A549 (cell line): ENCODE measurements around the gene SBF2. TPM values are rescaled to one million over a fixed set of nuclear protein-coding genes. Genes with fewer than 3 reads are reported as not detected.
A peak's percentile ranks its signal among the peaks of the same experiment; 100 is the strongest.

Experiments used
- ATAC-seq, 2 experiments: fragments of 200-7000 bp in 1 of 2; fragments of >200 bp in 1 of 2; cut with Nextera tagmentation in 1 of 2; cut with Tn5 transposase in 1 of 2; 3 replicates each; pipeline versions ENCODE4 v1.8.0 to v1.9.1; 2018 to 2020; ENCODE audit warnings: mild to moderate bottlenecking in 1 of 2, moderate library complexity in 1 of 2
- CTCF ChIA-PET: fragments of 300-600 bp; sonication (Branson Sonifier 250); formaldehyde crosslinking; extraction: SDS; loops from one replicate; lab custom pipeline; 2021; ENCODE audit warnings: antibody characterized with exemption, inconsistent platforms; lab: Yijun Ruan, JAX
- POLR2A ChIA-PET: fragments of 350-600 bp; formaldehyde crosslinking; extraction: SDS; loops from one replicate; lab custom pipeline; 2021; ENCODE audit warnings: antibody characterized with exemption, inconsistent platforms; lab: Yijun Ruan, JAX
- DNase-seq, 2 experiments: peaks; one replicate each; pipeline versions ENCODE4 v3.0.0 to v3.0.0-alpha.2; 2011 to 2016; ENCODE audit warnings: low read depth in 1 of 2, low spot score in 1 of 2
- FAIRE-seq: peaks from 2 replicates; lab custom pipeline; 2011; peaks lifted over from hg19 to GRCh38; lab: Jason Lieb, UNC
- H3K27ac ChIP-seq, 2 experiments: fragments of >200 bp; sonication (Bioruptor Twin); formaldehyde crosslinking; 3 replicates each; pipeline ENCODE4 v1.5.1; 2016 to 2017
- H3K4me1 ChIP-seq: fragments of >200 bp; sonication (Bioruptor Twin); formaldehyde crosslinking; 3 replicates; pipeline ENCODE4 v1.6.1; 2016
- H3K4me2 ChIP-seq: fragments of >200 bp; sonication (Bioruptor Twin); formaldehyde crosslinking; 3 replicates; pipeline ENCODE4 v1.6.1; 2016
- H3K4me3 ChIP-seq: fragments of >200 bp; sonication (Bioruptor Twin); formaldehyde crosslinking; 3 replicates; pipeline ENCODE4 v1.5.1; 2016
- H3K9me3 ChIP-seq: fragments of >200 bp; sonication (Bioruptor Twin); formaldehyde crosslinking; 3 replicates; pipeline ENCODE4 v1.6.1; 2016
- BHLHE40 ChIP-seq: IDR thresholded peaks from 2 replicates; pipeline ENCODE4 v1.6.1; 2012; ENCODE audit warnings: low read depth, low read length, inconsistent platforms
- CBX2 ChIP-seq: fragments of 200-600 bp; sonication (generic); IDR thresholded peaks from 2 replicates; pipeline ENCODE4 v1.6.1; 2016; ENCODE audit warnings: low read depth, mild to moderate bottlenecking, borderline replicate concordance
- CEBPB ChIP-seq, 2 experiments: fragments of >200 bp in 1 of 2; sonication (Bioruptor Twin) in 1 of 2; formaldehyde crosslinking in 1 of 2; IDR thresholded peaks; 2 replicates each; pipeline ENCODE4 v1.6.1; 2012 to 2016
- CHD2 ChIP-seq: fragments of 150-350 bp; IDR thresholded peaks from 2 replicates; pipeline ENCODE4 v1.6.1; 2014; ENCODE audit warnings: low read length; ENCODE audit not compliant: partially characterized antibody
- CHD4 ChIP-seq: fragments of 200-600 bp; sonication (generic); IDR thresholded peaks from 2 replicates; pipeline ENCODE4 v1.6.1; 2016; ENCODE audit warnings: antibody characterized with exemption, mild to moderate bottlenecking, borderline replicate concordance
- EHMT2 ChIP-seq: fragments of 200-600 bp; sonication (generic); IDR thresholded peaks from 2 replicates; pipeline ENCODE4 v1.6.1; 2016; ENCODE audit warnings: antibody characterized with exemption, low read depth, mild to moderate bottlenecking, moderate library complexity
- FOXS1 ChIP-seq: fragments of 250-450 bp; sonication (Bioruptor Pico); IDR thresholded peaks from 2 replicates; pipeline ENCODE4 v1.5.0; 2020; ENCODE audit warnings: mild to moderate bottlenecking, moderate library complexity
- HEYL ChIP-seq: fragments of 250-450 bp; sonication (Bioruptor Pico); IDR thresholded peaks from 2 replicates; pipeline ENCODE4 v1.8.0; 2021; ENCODE audit warnings: mild to moderate bottlenecking, moderate library complexity
- HMGXB4 ChIP-seq: fragments of 250-450 bp; sonication (Bioruptor Pico); IDR thresholded peaks from 2 replicates; pipeline ENCODE4 v1.5.0; 2021; ENCODE audit warnings: mild to moderate bottlenecking, moderate library complexity, borderline replicate concordance
- HOXA7 ChIP-seq: fragments of 250-450 bp; sonication (Bioruptor Pico); IDR thresholded peaks from 2 replicates; pipeline ENCODE4 v1.5.0; 2020; ENCODE audit warnings: mild to moderate bottlenecking, moderate library complexity
- HOXB13 ChIP-seq: fragments of 250-450 bp; sonication (Bioruptor Pico); IDR thresholded peaks from 2 replicates; pipeline ENCODE4 v1.5.0; 2020; ENCODE audit warnings: low read depth, mild to moderate bottlenecking, moderate library complexity
- HOXB5 ChIP-seq: fragments of 250-450 bp; sonication (Bioruptor Pico); IDR thresholded peaks from 2 replicates; pipeline ENCODE4 v1.5.0; 2020; ENCODE audit warnings: mild to moderate bottlenecking, moderate library complexity
- JUN ChIP-seq, 2 experiments: fragments of >200 bp; sonication (Bioruptor Twin); formaldehyde crosslinking; IDR thresholded peaks; 2 replicates in 1 of 2; 3 replicates in 1 of 2; pipeline ENCODE4 v1.6.1; 2016 to 2017
- JUNB ChIP-seq: fragments of >200 bp; sonication (Bioruptor Twin); formaldehyde crosslinking; IDR thresholded peaks from 2 replicates; pipeline ENCODE4 v1.6.1; 2016
- KDM5A ChIP-seq: fragments of 200-600 bp; sonication (generic); IDR thresholded peaks from 2 replicates; pipeline ENCODE4 v1.6.1; 2016; ENCODE audit warnings: antibody characterized with exemption, mild to moderate bottlenecking
- MAFK ChIP-seq: fragments of 450-650 bp; IDR thresholded peaks from 2 replicates; pipeline ENCODE4 v1.6.1; 2014; ENCODE audit not compliant: partially characterized antibody
- MAX ChIP-seq: IDR thresholded peaks from 2 replicates; pipeline ENCODE4 v1.6.1; 2012
- NFE2L2 ChIP-seq: fragments of 150-350 bp; conservative IDR thresholded peaks from 2 replicates; pipeline ENCODE4 v1.6.1; 2014; ENCODE audit warnings: low read length
- PHF8 ChIP-seq: fragments of 200-600 bp; sonication (generic); IDR thresholded peaks from 2 replicates; pipeline ENCODE4 v1.6.1; 2016; ENCODE audit warnings: low read depth, mild to moderate bottlenecking, antibody characterized with exemption, moderate library complexity, borderline replicate concordance
- POLR2AphosphoS2 ChIP-seq: conservative IDR thresholded peaks from 2 replicates; pipeline ENCODE4 v1.6.1; 2012; ENCODE audit warnings: low read length, improper control_type of control experiment, inconsistent platforms
- RAD21 ChIP-seq, 2 experiments: fragments of >200 bp in 1 of 2; sonication (Bioruptor Twin) in 1 of 2; formaldehyde crosslinking in 1 of 2; IDR thresholded peaks in 1 of 2; conservative IDR thresholded peaks in 1 of 2; 2 replicates in 1 of 2; 3 replicates in 1 of 2; pipeline ENCODE4 v1.6.1; 2012 to 2018; ENCODE audit warnings: inconsistent platforms in 1 of 2
- REST ChIP-seq: fragments of 200-600 bp; sonication (generic); IDR thresholded peaks from 2 replicates; pipeline ENCODE4 v1.6.1; 2016; ENCODE audit warnings: antibody characterized with exemption, mild to moderate bottlenecking, moderate library complexity
- RFX5 ChIP-seq: fragments of 450-650 bp; IDR thresholded peaks from 2 replicates; pipeline ENCODE4 v1.7.1; 2014; ENCODE audit warnings: antibody characterized with exemption, mild to moderate bottlenecking, moderate library complexity
- RNF2 ChIP-seq: fragments of 200-600 bp; sonication (generic); IDR thresholded peaks from 2 replicates; pipeline ENCODE4 v1.6.1; 2016; ENCODE audit warnings: low read depth, mild to moderate bottlenecking, antibody characterized with exemption, moderate library complexity, borderline replicate concordance
- SREBF2 ChIP-seq: fragments of 450-650 bp; IDR thresholded peaks from 2 replicates; pipeline ENCODE4 v1.6.1; 2014; ENCODE audit warnings: mild to moderate bottlenecking, moderate library complexity
- TFCP2L1 ChIP-seq: fragments of 250-450 bp; sonication (Bioruptor Pico); IDR thresholded peaks from 2 replicates; pipeline ENCODE4 v1.5.0; 2021; ENCODE audit warnings: mild to moderate bottlenecking
- WGBS: methylation state at CpG from one replicate; pipeline ENCODE4 v1.1.6; 2017; ENCODE audit errors: missing lambda C conversion rate; 5-methylcytosine and 5-hydroxymethylcytosine counted together
- polyA plus RNA-seq, 4 experiments: library from polyadenylated mRNA; depleted of rRNA in 3 of 4; stranded (reverse); fragments of >200 nt; fragmentation: RNase III in 1 of 4; extraction: RNeasy Plus Mini Kit Qiagen cat#74134 plus additional on column Dnase treatment in 1 of 4; gene quantifications; 2 replicates in 3 of 4; 3 replicates in 1 of 4; pipeline ENCODE4 v1.2.3, GENCODE V29; 2011 to 2017

Gene SBF2
- polyA plus RNA-seq, 2 of the 4 experiments (the other 2 are of a cell fraction) = 11.1 to 49.6 TPM

- peak overlapping the region; percentile 92 for H3K4me2 ChIP-seq
- no peak for ATAC-seq
- peak overlapping the region; percentile 75 for H3K4me3 ChIP-seq
- CTCF ChIA-PET = interaction anchor here (0.6 to 11.0 kb wide), 44 partner anchors 9 to 948 kb away, joined by 3 to 188 read pairs (median 5); partner anchors contain the start of gene CTR9
- TF ChIP-seq SREBF2 (no peak), JUNB (no peak), REST (0 out of 2 replicates have a peak, but pooled peaks have one; percentile 20)
- TF ChIP-seq, all 56 proteins: peak for 1
- H3K9me3 ChIP-seq = no peaks in the 10 kb centered on the region
- no peak for DNase-seq
- FAIRE-seq = no peak
- H3K4me1 ChIP-seq = peaks cover 29% of the 10 kb centered on the region
- POLR2A ChIA-PET = interaction anchor here (0.5 to 3.7 kb wide), 10 partner anchors 58 to 695 kb away, joined by 3 to 28 read pairs (median 4); no protein-coding TSS in a partner anchor
- 16% methylated on average over 16 of the region's 16 CpGs for WGBS
- H3K27ac ChIP-seq = peak overlapping the region; percentile 94
Observed at GRCh38 chr11:10308201-10308954, 14.4 kb upstream of the SBF2 start.

GRCh38 chr11:10307400-10308200 is 13.6 kb upstream of the SBF2 start:
- Histone ChIP-seq H3K4me3 (peak overlapping the region; percentile 75), H3K4me2 (peak overlapping the region; percentile 92), H3K9me3 (no peaks in the 10 kb centered on the region), H3K4me1 (peaks cover 29% of the 10 kb centered on the region), H3K27ac (peak overlapping the region; percentile 94)
- ATAC-seq (peak; percentile 45 to 61), DNase-seq (peak; percentile 91 to 93), FAIRE-seq (no peak)
- ChIA-PET CTCF (interaction anchor here (0.6 to 11.0 kb wide), 51 partner anchors 9 to 947 kb away, joined by 3 to 188 read pairs (median 4); partner anchors contain the start of gene CTR9), POLR2A (interaction anchor here (0.5 to 3.7 kb wide), 11 partner anchors 12 to 694 kb away, joined by 3 to 28 read pairs (median 4); no protein-coding TSS in a partner anchor)
- under 1% methylated on average over 26 of the region's 62 CpGs for WGBS
- no peak for TF ChIP-seq HMGXB4 (CRISPR knock-in tag)
- TF ChIP-seq JUN (IDR thresholded peaks at IDR 0.05) = peak; percentile 27 to 97; a peak in 3 of 5 replicates
- TF ChIP-seq NFE2L2 = 0 out of 2 replicates have a peak, but pooled peaks have one; percentile 27
- TF ChIP-seq HOXB13 (CRISPR knock-in tag) = 0 out of 2 replicates have a peak, but pooled peaks have one; percentile 49
- TF ChIP-seq HEYL (CRISPR knock-in tag) = no peak
- peak; percentile 88 to 98 for TF ChIP-seq RAD21 (conservative IDR thresholded peaks at IDR 0.05 in 1 of 2, IDR thresholded peaks at IDR 0.05 in 1 of 2)
- peak; percentile 96 to 97 for TF ChIP-seq CEBPB (IDR thresholded peaks at IDR 0.05)
- TF ChIP-seq MAX = peak; percentile 83
- TF ChIP-seq HOXB5 (CRISPR knock-in tag) = no peak
- peak; percentile 63; the same call in 1 of the 2 replicates for TF ChIP-seq BHLHE40
- no peak for TF ChIP-seq CHD4
- TF ChIP-seq SREBF2 = no peak
- no peak for TF ChIP-seq EHMT2
- TF ChIP-seq HOXA7 (CRISPR knock-in tag) = no peak
- peak; percentile 85 for TF ChIP-seq TFCP2L1
- TF ChIP-seq POLR2AphosphoS2 = peak; percentile 71
- peak; percentile 13 for TF ChIP-seq CHD2
- TF ChIP-seq MAFK = peak; percentile 75
- TF ChIP-seq KDM5A = peak; percentile 90
- no peak for TF ChIP-seq CBX2
- no peak for TF ChIP-seq PHF8
- no peak; the same call in 1 of the 2 replicates for TF ChIP-seq RNF2
- no peak for TF ChIP-seq FOXS1 (CRISPR knock-in tag)
- TF ChIP-seq RFX5 = peak; percentile 91
